D721Med (cell line): ENCODE measurements around the gene FOXD4L4.
"Not testable (repeated sequence)": the region's sequence is repeated elsewhere in the genome, so short reads cannot be mapped to it uniquely, and the experiment has no call there.

ENCODE experiments used
- DNase-seq: peaks from one replicate; pipeline ENCODE4 v3.0.0; 2011; ENCODE audit warnings: low spot score; ENCODE audit not compliant: insufficient read length
- FAIRE-seq: peaks from 2 replicates; lab custom pipeline; 2011; peaks lifted over from hg19 to GRCh38; lab: Jason Lieb, UNC

Gene FOXD4L4

DNA sequence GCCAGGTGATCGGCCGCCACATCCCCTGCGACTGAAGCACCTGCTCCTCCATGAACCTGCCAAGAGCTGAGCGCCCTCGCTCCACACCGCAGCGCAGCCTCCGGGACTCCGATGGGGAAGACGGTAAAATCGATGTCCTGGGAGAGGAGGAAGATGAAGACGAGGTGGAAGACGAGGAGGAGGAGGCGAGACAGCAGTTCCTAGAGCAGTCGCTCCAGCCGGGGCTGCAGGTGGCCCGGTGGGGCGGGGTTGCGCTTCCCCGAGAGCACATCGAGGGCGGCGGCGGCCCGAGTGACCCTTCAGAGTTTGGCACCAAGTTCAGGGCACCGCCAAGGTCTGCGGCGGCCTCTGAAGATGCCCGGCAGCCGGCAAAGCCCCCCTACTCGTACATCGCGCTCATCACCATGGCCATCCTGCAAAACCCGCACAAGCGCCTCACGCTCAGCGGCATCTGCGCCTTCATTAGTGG is at the start of gene FOXD4L4:
FOXD4L4 (plus strand) TSS at position 51 of the 469 bp plus-strand sequence; CDS start at position 51, 0 bp downstream.
- FAIRE-seq, DNase-seq: not testable (repeated sequence)

- DNase-seq, FAIRE-seq: not testable (repeated sequence)
These were observed 33.4 kb upstream of the FOXD4L4 start for GRCh38 chr9:65703550-65703949.

- FAIRE-seq, DNase-seq: not testable (repeated sequence)
These were observed 22.5 kb upstream of the FOXD4L4 start for GRCh38 chr9:65714445-65714844.

DNA sequence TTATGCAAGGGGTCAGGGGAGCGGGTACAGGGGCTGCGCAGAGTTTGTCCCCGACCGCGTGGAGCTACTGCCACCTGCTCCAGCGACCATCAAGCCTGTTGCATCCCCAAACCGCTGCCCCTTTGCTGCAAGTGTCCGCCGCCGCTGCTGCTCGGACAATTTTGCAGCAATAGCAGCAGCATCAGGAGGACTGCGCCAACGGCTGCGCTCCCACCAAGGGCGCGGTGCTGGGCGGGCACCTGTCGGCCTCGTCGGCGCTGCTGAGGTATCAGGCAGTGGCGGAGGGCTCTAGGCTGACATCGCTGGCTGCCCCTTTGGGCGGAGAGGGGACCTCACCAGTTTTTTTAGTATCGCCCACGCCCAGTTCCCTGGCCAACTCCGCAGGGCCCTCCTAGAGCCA is 1.2 kb downstream of the FOXD4L4 start:
- FAIRE-seq, DNase-seq: not testable (repeated sequence)
